ENCODE data around the gene VN1R2. TPM values are rescaled to one million over a fixed set of nuclear protein-coding genes. Genes with fewer than 3 reads are reported as not detected.

VN1R2 gene
- total RNA-seq, 1 donor from 2014 or later: not detected

Other genes with a start within 250 kb of the VN1R2 start
- gene ERVV-1, start 244.4 kb upstream of the VN1R2 start, total RNA-seq: not detected
- gene ERVV-2, start 213.6 kb upstream of the VN1R2 start, total RNA-seq: not detected
- 20.9 TPM for gene ZNF160, start 154.9 kb upstream of the VN1R2 start, total RNA-seq
- gene ZNF415, start 125.4 kb upstream of the VN1R2 start, total RNA-seq: 3.7 TPM
- gene ZNF347, start 99.2 kb upstream of the VN1R2 start, total RNA-seq: 6.8 TPM
- gene ZNF665, start 64.9 kb upstream of the VN1R2 start, total RNA-seq: 2.1 TPM
- 18.8 TPM for gene ZNF677, start 3.4 kb upstream of the VN1R2 start, total RNA-seq
- gene VN1R4, start 9.4 kb downstream of the VN1R2 start, total RNA-seq: not detected
- 3.7 TPM for gene ZNF845, start 75.5 kb downstream of the VN1R2 start, total RNA-seq
- 7.8 TPM for gene ZNF525, start 107.4 kb downstream of the VN1R2 start, total RNA-seq
- gene ZNF765, start 136.9 kb downstream of the VN1R2 start, total RNA-seq: 13.0 TPM
- 4.2 TPM for gene ZNF761, start 173.7 kb downstream of the VN1R2 start, total RNA-seq
- 3.1 TPM for gene ZNF813, start 209.4 kb downstream of the VN1R2 start, total RNA-seq